HCT116 (cell line): ENCODE measurements around the gene TRPM3. TPM values are rescaled to one million over a fixed set of nuclear protein-coding genes. Genes with fewer than 3 reads are reported as not detected.

Experiments
- ATAC-seq: fragments of 200-7000 bp; cut with Tn5 transposase; 2 replicates; pipeline ENCODE4 v1.9.1; 2020; ENCODE audit warnings: mild to moderate bottlenecking, moderate library complexity
- BruUV-seq: library from RNA; stranded (reverse); fragments of 400-500 nt; replicated peaks from 2 replicates; lab custom pipeline; 2021; lab: Mats Ljungman, UMichigan
- CTCF ChIA-PET: fragments of 300-600 bp; sonication (Branson Sonifier 250); formaldehyde crosslinking; loops from one replicate; lab custom pipeline; 2021; ENCODE audit warnings: antibody characterized with exemption; lab: Charles Lee
- POLR2A ChIA-PET: fragments of 300-600, 350-600 bp; sonication (Branson Sonifier 250); formaldehyde crosslinking; loops from one replicate; lab custom pipeline; 2021; ENCODE audit warnings: antibody characterized with exemption; lab: Charles Lee
- RAD21 ChIA-PET, 2 experiments: fragments of 300-600 bp; sonication (Branson Sonifier 250); formaldehyde crosslinking; loops; one replicate each; lab custom pipeline; 2023; ENCODE audit warnings: low total read pairs in 2 of 2; ENCODE audit not compliant: uncharacterized antibody in 2 of 2, unreplicated experiment in 2 of 2, low non-redundant PET in 1 of 2; lab: Charles Lee
- DNase-seq: peaks from one replicate; pipeline ENCODE4 v3.0.0-alpha.2; 2010; ENCODE audit warnings: low read depth, low spot score
- H2AFZ ChIP-seq: fragments of 200-600 bp; shearing (Covaris generic), sonication (generic); 2 replicates; pipeline ENCODE4 v1.6.1; 2017; ENCODE audit warnings: low read depth, mixed run types, mixed read lengths, antibody characterized with exemption, low read length; ENCODE audit not compliant: poor library complexity, severe bottlenecking
- H3K27ac ChIP-seq: 2 replicates; pipeline ENCODE4 v1.5.1; 2012; ENCODE audit warnings: low read depth, low read length
- H3K27me3 ChIP-seq: fragments of 200-600 bp; sonication (generic); 2 replicates; pipeline ENCODE4 v1.6.1; 2016; ENCODE audit warnings: mixed run types, low read length, mixed read lengths; ENCODE audit not compliant: insufficient read depth
- H3K36me3 ChIP-seq, 2 experiments: fragments of 200-500 bp in 1 of 2; fragments of 200-600 bp in 1 of 2; sonication (Bioruptor generic) in 1 of 2; sonication (generic) in 1 of 2; 2 replicates each; pipeline versions ENCODE4 v1.5.1 to v1.6.1; 2014 to 2016; ENCODE audit warnings: low read length in 2 of 2, inconsistent platforms in 1 of 2, mixed read lengths in 1 of 2, mixed run types in 1 of 2; ENCODE audit not compliant: insufficient read depth in 2 of 2, control insufficient read depth in 1 of 2
- H3K4me1 ChIP-seq, 2 experiments: fragments of 200-600 bp in 1 of 2; sonication (generic) in 1 of 2; 2 replicates each; pipeline versions ENCODE4 v1.5.1 to v1.6.1; 2012 to 2017; ENCODE audit warnings: low read length in 2 of 2, inconsistent platforms in 1 of 2, mild to moderate bottlenecking in 1 of 2, mixed read lengths in 1 of 2, mixed run types in 1 of 2, moderate library complexity in 1 of 2; ENCODE audit not compliant: insufficient read depth in 2 of 2, control insufficient read depth in 1 of 2
- H3K4me2 ChIP-seq: fragments of 200-600 bp; sonication (generic); 2 replicates; pipeline ENCODE4 v1.6.1; 2017; ENCODE audit warnings: mixed run types, low read length, mixed read lengths
- H3K4me3 ChIP-seq, 2 experiments: fragments of 200-600 bp in 1 of 2; sonication (generic) in 1 of 2; replicated peaks in 1 of 2; 2 replicates each; pipeline ENCODE4 v1.5.1; 2011 to 2016; ENCODE audit warnings: low read length in 2 of 2, control low read depth in 1 of 2, low read depth in 1 of 2, mild to moderate bottlenecking in 1 of 2, mixed read lengths in 1 of 2, mixed run types in 1 of 2
- H3K79me2 ChIP-seq: fragments of 200-600 bp; sonication (generic); 2 replicates; pipeline ENCODE4 v1.6.1; 2017; ENCODE audit warnings: mild to moderate bottlenecking, mixed run types, low read length, moderate library complexity, mixed read lengths; ENCODE audit not compliant: insufficient read depth
- H3K9ac ChIP-seq: fragments of 200-600 bp; sonication (generic); 2 replicates; pipeline ENCODE4 v1.6.1; 2016; ENCODE audit warnings: low read length, mixed read lengths
- H3K9me2 ChIP-seq: fragments of 200-600 bp; sonication (generic), shearing (Covaris generic); 2 replicates; pipeline ENCODE4 v1.6.1; 2017; ENCODE audit warnings: mixed run types, mild to moderate bottlenecking, moderate library complexity; ENCODE audit not compliant: insufficient read depth
- H3K9me3 ChIP-seq, 2 experiments: fragments of 200-500 bp in 1 of 2; fragments of 200-600 bp in 1 of 2; sonication (Bioruptor generic) in 1 of 2; sonication (generic) in 1 of 2; 2 replicates each; pipeline ENCODE4 v1.6.1; 2014 to 2017; ENCODE audit warnings: low read length in 2 of 2, mixed read lengths in 2 of 2, inconsistent platforms in 1 of 2, low read depth in 1 of 2, mild to moderate bottlenecking in 1 of 2, mixed run types in 1 of 2, moderate library complexity in 1 of 2; ENCODE audit not compliant: control insufficient read depth in 1 of 2, insufficient read depth in 1 of 2
- H4K20me1 ChIP-seq: fragments of 200-600 bp; sonication (generic), shearing (Covaris generic); 2 replicates; pipeline ENCODE4 v1.6.1; 2017; ENCODE audit warnings: mixed run types, mild to moderate bottlenecking, moderate library complexity; ENCODE audit not compliant: insufficient read depth
- ATF3 ChIP-seq: IDR thresholded peaks from 2 replicates; pipeline ENCODE4 v1.6.1; 2012
- CBX3 ChIP-seq: IDR thresholded peaks from 2 replicates; pipeline ENCODE4 v1.6.1; 2012; ENCODE audit warnings: low read depth
- EZH2 ChIP-seq: fragments of 200-600 bp; sonication (generic); IDR thresholded peaks from 2 replicates; pipeline ENCODE4 v1.6.1; 2017; ENCODE audit warnings: antibody characterized with exemption, mixed run types
- JUND ChIP-seq: IDR thresholded peaks from 2 replicates; pipeline ENCODE4 v1.6.1; 2012
- POLR2A ChIP-seq: IDR thresholded peaks from 2 replicates; pipeline ENCODE4 v1.7.0; 2011; ENCODE audit warnings: borderline replicate concordance; ENCODE audit not compliant: insufficient read depth, insufficient read length; ENCODE audit errors: extremely low read depth
- SIN3A ChIP-seq: IDR thresholded peaks from 2 replicates; pipeline ENCODE4 v1.6.1; 2012; ENCODE audit warnings: low read depth
- ZFX ChIP-seq: fragments of 450-650 bp; IDR thresholded peaks from 2 replicates; pipeline ENCODE4 v1.6.1; 2017
- intact Hi-C: fragments of 100-400 bp; cut with micrococcal nuclease; formaldehyde crosslinking; loops from 2 replicates; pipeline ENCODE4 v1.10.0; 2022
- total RNA-seq: library from RNA; stranded (reverse); gene quantifications from one replicate; pipeline ENCODE4 v1.2.1, GENCODE V29; 2021; ENCODE audit not compliant: unreplicated experiment
- TF ChIP-seq, protein P1 (sequence below): IDR thresholded peaks from 2 replicates; pipeline ENCODE4 v1.6.1; 2012; ENCODE audit warnings: low read depth
- TF ChIP-seq, protein P2 (sequence below): IDR thresholded peaks from 2 replicates; pipeline ENCODE4 v1.6.1; 2012

TRPM3 gene
- total RNA-seq, 1 experiment from 2014 or later, result not detected

GRCh38 chr9:70561111-70561510 lies 560.3 kb downstream of the TRPM3 start (continued):
- TF ChIP-seq, protein P1, sequence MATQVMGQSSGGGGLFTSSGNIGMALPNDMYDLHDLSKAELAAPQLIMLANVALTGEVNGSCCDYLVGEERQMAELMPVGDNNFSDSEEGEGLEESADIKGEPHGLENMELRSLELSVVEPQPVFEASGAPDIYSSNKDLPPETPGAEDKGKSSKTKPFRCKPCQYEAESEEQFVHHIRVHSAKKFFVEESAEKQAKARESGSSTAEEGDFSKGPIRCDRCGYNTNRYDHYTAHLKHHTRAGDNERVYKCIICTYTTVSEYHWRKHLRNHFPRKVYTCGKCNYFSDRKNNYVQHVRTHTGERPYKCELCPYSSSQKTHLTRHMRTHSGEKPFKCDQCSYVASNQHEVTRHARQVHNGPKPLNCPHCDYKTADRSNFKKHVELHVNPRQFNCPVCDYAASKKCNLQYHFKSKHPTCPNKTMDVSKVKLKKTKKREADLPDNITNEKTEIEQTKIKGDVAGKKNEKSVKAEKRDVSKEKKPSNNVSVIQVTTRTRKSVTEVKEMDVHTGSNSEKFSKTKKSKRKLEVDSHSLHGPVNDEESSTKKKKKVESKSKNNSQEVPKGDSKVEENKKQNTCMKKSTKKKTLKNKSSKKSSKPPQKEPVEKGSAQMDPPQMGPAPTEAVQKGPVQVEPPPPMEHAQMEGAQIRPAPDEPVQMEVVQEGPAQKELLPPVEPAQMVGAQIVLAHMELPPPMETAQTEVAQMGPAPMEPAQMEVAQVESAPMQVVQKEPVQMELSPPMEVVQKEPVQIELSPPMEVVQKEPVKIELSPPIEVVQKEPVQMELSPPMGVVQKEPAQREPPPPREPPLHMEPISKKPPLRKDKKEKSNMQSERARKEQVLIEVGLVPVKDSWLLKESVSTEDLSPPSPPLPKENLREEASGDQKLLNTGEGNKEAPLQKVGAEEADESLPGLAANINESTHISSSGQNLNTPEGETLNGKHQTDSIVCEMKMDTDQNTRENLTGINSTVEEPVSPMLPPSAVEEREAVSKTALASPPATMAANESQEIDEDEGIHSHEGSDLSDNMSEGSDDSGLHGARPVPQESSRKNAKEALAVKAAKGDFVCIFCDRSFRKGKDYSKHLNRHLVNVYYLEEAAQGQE, result no peak
- no peak for TF ChIP-seq ZFX
- no peak for TF ChIP-seq EZH2
- TF ChIP-seq ATF3, result no peak
- TF ChIP-seq, protein P2, sequence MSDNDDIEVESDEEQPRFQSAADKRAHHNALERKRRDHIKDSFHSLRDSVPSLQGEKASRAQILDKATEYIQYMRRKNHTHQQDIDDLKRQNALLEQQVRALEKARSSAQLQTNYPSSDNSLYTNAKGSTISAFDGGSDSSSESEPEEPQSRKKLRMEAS, result no peak

DNA sequence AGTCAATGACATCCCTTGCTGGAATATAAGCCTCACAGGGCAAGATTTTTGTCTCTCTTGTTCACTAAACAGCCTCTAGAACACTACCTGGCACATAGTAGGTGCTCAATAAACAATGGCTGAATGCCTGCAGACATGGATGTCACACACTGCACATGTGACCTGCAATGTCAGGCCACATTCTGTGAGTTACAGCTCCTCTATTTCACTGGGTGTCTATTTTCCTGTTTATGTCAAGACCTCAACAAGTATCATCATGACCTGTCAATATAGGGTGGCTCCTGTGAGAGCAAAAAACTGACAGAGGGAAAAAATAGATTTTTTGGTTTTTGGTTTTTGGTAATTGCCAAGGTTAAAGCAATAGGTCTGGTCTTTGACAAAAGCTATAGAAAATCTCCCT lies 562.3 kb downstream of the TRPM3 start:
- TF ChIP-seq SIN3A (no peak), CBX3 (no peak), ZFX (no peak), ATF3 (no peak), JUND (no peak), POLR2A (no peak)
- DNase-seq (no peak), ATAC-seq (no peak)
- Histone ChIP-seq H3K9me2 (no peaks in the 10 kb centered on the region), H3K9me3 (no peaks in the 10 kb centered on the region), H3K9ac (no peak overlapping the region), H4K20me1 (no peaks in the 10 kb centered on the region), H3K79me2 (no peaks in the 10 kb centered on the region), H3K4me1 (no peaks in the 10 kb centered on the region), H3K4me2 (no peak overlapping the region), H3K36me3 (no peaks in the 10 kb centered on the region), H3K4me3 (no peak overlapping the region), H3K27ac (no peak overlapping the region), H2AFZ (no peak overlapping the region), H3K27me3 (no peaks in the 10 kb centered on the region)
- intact Hi-C loops, result no loop called here
- ChIA-PET RAD21 (no interaction called here), CTCF (no interaction called here), POLR2A (no interaction called here)
- no TSS peak for BruUV-seq
